Stimulated activated CD4-positive, alpha-beta T cell treated with anti-CD3 and anti-CD28 coated beads, TNF-alpha, amount 100 ng/mL, for 4 hours (primary cell): ENCODE data around the gene KRT80.

Experiments
- DNase-seq, 3 experiments: peaks; one replicate each; pipeline ENCODE4 v3.0.0-alpha.2; 2020; ENCODE audit warnings: low read depth in 3 of 3

The KRT80 gene

GRCh38 chr12:52130711-52131110, 61.1 kb downstream of the KRT80 start:
- no peak for DNase-seq

GRCh38 chr12:52127683-52128450, 63.9 kb downstream of the KRT80 start:
- no peak for DNase-seq

GRCh38 chr12:52126605-52127578, 64.9 kb downstream of the KRT80 start:
- no peak for DNase-seq

- DNase-seq: no peak
These were observed 65.7 kb downstream of the KRT80 start for GRCh38 chr12:52126050-52126604.

GRCh38 chr12:52125476-52125900, 66.3 kb downstream of the KRT80 start:
- DNase-seq: no peak

- no peak for DNase-seq
These were observed 68.2 kb downstream of the KRT80 start for GRCh38 chr12:52123487-52124186.

- DNase-seq: no peak
These were observed 68.9 kb downstream of the KRT80 start for GRCh38 chr12:52122904-52123303.

- DNase-seq: no peak
These were observed 69.3 kb downstream of the KRT80 start for GRCh38 chr12:52122540-52122871.

- DNase-seq: peak; percentile 42 to 53 (median 45)
These were observed 69.8 kb downstream of the KRT80 start for GRCh38 chr12:52121824-52122539.

- DNase-seq: no peak
These were observed 70.6 kb downstream of the KRT80 start for GRCh38 chr12:52120951-52121823.

GRCh38 chr12:52119398-52120254, 72.2 kb downstream of the KRT80 start:
- no peak for DNase-seq
